IMR-90 (cell line): ENCODE data around the gene LDB2. TPM values are rescaled to one million over a fixed set of nuclear protein-coding genes. Genes with fewer than 3 reads are reported as not detected.

Experiments used
- ATAC-seq: fragments of 200-7000 bp; cut with Tn5 transposase; 2 replicates; pipeline ENCODE4 v1.9.1; 2020; ENCODE audit warnings: low read depth, mild to moderate bottlenecking, moderate library complexity
- BruUV-seq: library from RNA; stranded (reverse); fragments of 400-500 nt; replicated peaks from 2 replicates; lab custom pipeline; 2021; lab: Mats Ljungman, UMichigan
- CTCF ChIA-PET: fragments of 300-600 bp; formaldehyde crosslinking; extraction: SDS; loops from one replicate; lab custom pipeline; 2021; ENCODE audit warnings: antibody characterized with exemption; lab: Yijun Ruan, JAX
- POLR2A ChIA-PET: fragments of 300-600 bp; sonication (Branson Sonifier 250); formaldehyde crosslinking; loops from one replicate; lab custom pipeline; 2022; ENCODE audit warnings: antibody characterized with exemption; ENCODE audit not compliant: unreplicated experiment; lab: Charles Lee
- DNase-seq: peaks from one replicate; pipeline ENCODE4 v3.0.0; 2013
- H2AFZ ChIP-seq: replicated peaks from 2 replicates; pipeline ENCODE3; 2013; ENCODE audit warnings: low read length, mild to moderate bottlenecking; ENCODE audit not compliant: poor library complexity
- H2AK5ac ChIP-seq: 2 replicates; pipeline ENCODE4 v1.6.1; 2013; ENCODE audit warnings: low read depth, low read length, inconsistent platforms
- H2AK9ac ChIP-seq: replicated peaks from 2 replicates; pipeline ENCODE3; 2013; ENCODE audit warnings: mild to moderate bottlenecking, low read depth, low read length, moderate library complexity; ENCODE audit not compliant: poor library complexity
- H2BK120ac ChIP-seq: 2 replicates; pipeline ENCODE4 v1.6.1; 2013; ENCODE audit warnings: low read depth, low read length, inconsistent platforms
- H2BK15ac ChIP-seq: 3 replicates; pipeline ENCODE4 v1.6.1; 2013; ENCODE audit warnings: low read depth, low read length, inconsistent platforms
- H2BK20ac ChIP-seq: 2 replicates; pipeline ENCODE4 v1.6.1; 2013; ENCODE audit warnings: low read depth, mild to moderate bottlenecking, inconsistent platforms, low read length, moderate library complexity
- H2BK5ac ChIP-seq: 2 replicates; pipeline ENCODE4 v1.6.1; 2013; ENCODE audit warnings: mild to moderate bottlenecking, low read depth, low read length, inconsistent platforms; ENCODE audit not compliant: poor library complexity, severe bottlenecking
- H3K14ac ChIP-seq: replicated peaks from 2 replicates; pipeline ENCODE4 v1.6.1; 2013; ENCODE audit warnings: low read depth, low read length, inconsistent platforms
- H3K18ac ChIP-seq: 2 replicates; pipeline ENCODE4 v1.6.1; 2013; ENCODE audit warnings: low read depth, low read length, control low read depth
- H3K23ac ChIP-seq: 2 replicates; pipeline ENCODE4 v1.6.1; 2013; ENCODE audit warnings: low read depth, low read length, inconsistent platforms
- H3K27ac ChIP-seq: 2 replicates; pipeline ENCODE4 v1.5.1; 2013; ENCODE audit warnings: mild to moderate bottlenecking, control low read depth, low read length; ENCODE audit not compliant: insufficient read depth
- H3K27me3 ChIP-seq: 2 replicates; pipeline ENCODE4 v1.6.1; 2013; ENCODE audit warnings: low read length; ENCODE audit not compliant: control insufficient read depth, insufficient read depth
- H3K36me3 ChIP-seq: 2 replicates; pipeline ENCODE4 v1.6.1; 2013; ENCODE audit warnings: low read length, mixed read lengths; ENCODE audit not compliant: control insufficient read depth, insufficient read depth
- H3K4ac ChIP-seq: 2 replicates; pipeline ENCODE4 v1.6.1; 2013; ENCODE audit warnings: low read depth, low read length, inconsistent platforms
- H3K4me1 ChIP-seq: 2 replicates; pipeline ENCODE4 v1.6.1; 2013; ENCODE audit warnings: low read length, mixed read lengths; ENCODE audit not compliant: control insufficient read depth, insufficient read depth
- H3K4me2 ChIP-seq: 2 replicates; pipeline ENCODE4 v1.6.1; 2013; ENCODE audit warnings: low read depth, mild to moderate bottlenecking, control low read depth, low read length, moderate library complexity
- H3K4me3 ChIP-seq: 2 replicates; pipeline ENCODE4 v1.5.1; 2013; ENCODE audit warnings: low read depth, mild to moderate bottlenecking, control low read depth, low read length, moderate library complexity; ENCODE audit not compliant: insufficient read depth
- H3K56ac ChIP-seq: 2 replicates; pipeline ENCODE4 v1.6.1; 2013; ENCODE audit warnings: low read length, inconsistent platforms; ENCODE audit not compliant: insufficient read depth; ENCODE audit errors: extremely low read depth
- H3K79me1 ChIP-seq, 2 experiments: 2 replicates each; pipeline ENCODE4 v1.6.1; 2013; ENCODE audit warnings: low read length in 2 of 2, inconsistent platforms in 1 of 2, low read depth in 1 of 2
- H3K9ac ChIP-seq: 2 replicates; pipeline ENCODE4 v1.6.1; 2013; ENCODE audit warnings: low read depth, low read length, control low read depth
- H3K9me1 ChIP-seq: 2 replicates; pipeline ENCODE4 v1.6.1; 2013; ENCODE audit warnings: low read length, inconsistent platforms; ENCODE audit not compliant: insufficient read depth
- H3K9me3 ChIP-seq: 2 replicates; pipeline ENCODE4 v1.6.1; 2013; ENCODE audit warnings: low read length; ENCODE audit not compliant: control insufficient read depth, insufficient read depth
- H4K20me1 ChIP-seq: 2 replicates; pipeline ENCODE4 v1.6.1; 2013; ENCODE audit warnings: low read length, inconsistent platforms; ENCODE audit not compliant: insufficient read depth
- H4K5ac ChIP-seq: 2 replicates; pipeline ENCODE4 v1.6.1; 2013; ENCODE audit warnings: mild to moderate bottlenecking, low read depth, low read length, control low read depth
- H4K8ac ChIP-seq, 2 experiments: 2 replicates each; pipeline ENCODE4 v1.6.1; 2013; ENCODE audit warnings: low read depth in 2 of 2, low read length in 2 of 2, control low read depth in 1 of 2, inconsistent platforms in 1 of 2
- H4K91ac ChIP-seq: 2 replicates; pipeline ENCODE4 v1.6.1; 2013; ENCODE audit warnings: low read depth, low read length, inconsistent platforms; ENCODE audit not compliant: insufficient read depth
- MAFK ChIP-seq: IDR thresholded peaks from 2 replicates; pipeline ENCODE4 v1.6.1; 2012; ENCODE audit warnings: low read depth, low read length, improper control_type of control experiment
- RAD21 ChIP-seq: IDR thresholded peaks from 2 replicates; pipeline ENCODE4 v1.6.1; 2012; ENCODE audit warnings: low read length, improper control_type of control experiment
- SMC3 ChIP-seq: fragments of 150-350 bp; IDR thresholded peaks from 2 replicates; pipeline ENCODE4 v1.6.1; 2016; ENCODE audit warnings: low read depth, mild to moderate bottlenecking, antibody characterized with exemption, low read length, moderate library complexity
- dilution Hi-C: fragments of 300-500 bp; cut with HindIII; formaldehyde crosslinking; loops from one replicate; pipeline ENCODE4 v1.14.3; 2018; ENCODE audit warnings: low sequenced_read_pairs; ENCODE audit not compliant: unreplicated experiment
- in situ Hi-C: fragments of 300-500 bp; cut with MboI; formaldehyde crosslinking; loops from 3 replicates; pipeline ENCODE4 v1.14.3; 2019; ENCODE audit warnings: low sequenced_read_pairs, inconsistent platforms, mixed read lengths
- intact Hi-C: fragments of 100-400 bp; cut with micrococcal nuclease; formaldehyde crosslinking; loops from 2 replicates; pipeline ENCODE4 v1.10.0; 2022
- polyA plus RNA-seq, 3 experiments: library from polyadenylated mRNA; depleted of rRNA; stranded (reverse); fragments of >200 nt; gene quantifications; 2 replicates each; pipeline ENCODE4 v1.2.3, GENCODE V29; 2012; ENCODE audit warnings: low replicate concordance in 1 of 3
- total RNA-seq: library from RNA; depleted of rRNA; stranded (reverse); fragments of >200 nt; gene quantifications from 2 replicates; pipeline ENCODE4 v1.2.3, GENCODE V29; 2012
- TF ChIP-seq, protein P1 (sequence below): fragments of 150-350 bp; IDR thresholded peaks from 2 replicates; pipeline ENCODE4 v1.6.1; 2017; ENCODE audit warnings: mild to moderate bottlenecking, antibody characterized with exemption, low read length, low read depth
- TF ChIP-seq, protein P2 (sequence below): conservative IDR thresholded peaks from 2 replicates; pipeline ENCODE4 v1.5.1; 2012; ENCODE audit warnings: mild to moderate bottlenecking, low read depth, low read length, improper control_type of control experiment

LDB2 gene
- total and polyA plus RNA-seq, 2 of the 4 experiments (the other 2 are of a cell fraction) = 67.9 to 116 TPM

DNA sequence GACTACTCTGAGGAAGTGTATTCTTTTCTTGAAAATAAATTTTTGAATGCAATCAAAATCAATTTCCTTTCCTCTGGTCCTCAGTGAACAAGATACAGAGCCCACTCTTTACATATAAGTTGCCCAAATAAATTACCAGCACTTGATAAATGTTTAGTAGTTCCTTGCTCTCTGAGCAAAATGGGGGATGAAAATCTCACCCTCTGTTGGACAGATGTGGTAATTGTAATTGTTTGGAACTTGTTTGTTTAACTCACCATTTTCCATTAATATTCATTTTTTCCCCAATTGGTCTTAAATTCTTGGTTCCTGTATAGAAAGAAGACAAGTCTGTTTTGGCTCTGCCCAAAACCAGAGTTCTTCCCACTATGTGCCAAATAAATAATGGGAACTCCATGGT is 146.3 kb downstream of the LDB2 start:
- dilution Hi-C loops = no loop called here
- BruUV-seq = no TSS peak
- DNase-seq (peak; percentile 25), ATAC-seq (no peak)
- no peak overlapping the region for H4K91ac ChIP-seq
- no peaks in the 10 kb centered on the region for H3K4me1 ChIP-seq
- H2AK5ac ChIP-seq = no peak overlapping the region
- no peak overlapping the region for H3K18ac ChIP-seq
- no peak overlapping the region for H3K27ac ChIP-seq
- H4K5ac ChIP-seq = no peak overlapping the region
- H3K36me3 ChIP-seq = peaks cover 3% of the 10 kb centered on the region; the same call in 1 of the 2 replicates
- no peak overlapping the region for H3K4me3 ChIP-seq
- no peak overlapping the region for H2AK9ac ChIP-seq
- H3K23ac ChIP-seq = no peak overlapping the region
- ChIA-PET CTCF (no interaction called here), POLR2A (no interaction called here)
- no peak overlapping the region for H3K56ac ChIP-seq
- no peak overlapping the region for H2BK15ac ChIP-seq
- H2BK120ac ChIP-seq = no peak overlapping the region
- H3K4me2 ChIP-seq = no peak overlapping the region
- no peaks in the 10 kb centered on the region for H3K79me1 ChIP-seq
- in situ Hi-C loops = no loop called here
- no peak overlapping the region for H3K4ac ChIP-seq
- no peaks in the 10 kb centered on the region for H3K27me3 ChIP-seq
- no peak overlapping the region for H2AFZ ChIP-seq
- no peak overlapping the region for H2BK5ac ChIP-seq
- no peaks in the 10 kb centered on the region for H3K9me1 ChIP-seq
- intact Hi-C loops = loop anchor here (10.0 kb wide), 1 partner anchor 237 kb away; no protein-coding TSS in a partner anchor
- H3K14ac ChIP-seq = no peak overlapping the region
- H3K9ac ChIP-seq = no peak overlapping the region
- no peaks in the 10 kb centered on the region for H3K9me3 ChIP-seq
- TF ChIP-seq, protein P1, sequence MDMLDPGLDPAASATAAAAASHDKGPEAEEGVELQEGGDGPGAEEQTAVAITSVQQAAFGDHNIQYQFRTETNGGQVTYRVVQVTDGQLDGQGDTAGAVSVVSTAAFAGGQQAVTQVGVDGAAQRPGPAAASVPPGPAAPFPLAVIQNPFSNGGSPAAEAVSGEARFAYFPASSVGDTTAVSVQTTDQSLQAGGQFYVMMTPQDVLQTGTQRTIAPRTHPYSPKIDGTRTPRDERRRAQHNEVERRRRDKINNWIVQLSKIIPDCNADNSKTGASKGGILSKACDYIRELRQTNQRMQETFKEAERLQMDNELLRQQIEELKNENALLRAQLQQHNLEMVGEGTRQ = no peak
- TF ChIP-seq SMC3 = peak; percentile 51
- no peak for TF ChIP-seq MAFK
- peak; percentile 55 for TF ChIP-seq RAD21
- TF ChIP-seq, protein P2, sequence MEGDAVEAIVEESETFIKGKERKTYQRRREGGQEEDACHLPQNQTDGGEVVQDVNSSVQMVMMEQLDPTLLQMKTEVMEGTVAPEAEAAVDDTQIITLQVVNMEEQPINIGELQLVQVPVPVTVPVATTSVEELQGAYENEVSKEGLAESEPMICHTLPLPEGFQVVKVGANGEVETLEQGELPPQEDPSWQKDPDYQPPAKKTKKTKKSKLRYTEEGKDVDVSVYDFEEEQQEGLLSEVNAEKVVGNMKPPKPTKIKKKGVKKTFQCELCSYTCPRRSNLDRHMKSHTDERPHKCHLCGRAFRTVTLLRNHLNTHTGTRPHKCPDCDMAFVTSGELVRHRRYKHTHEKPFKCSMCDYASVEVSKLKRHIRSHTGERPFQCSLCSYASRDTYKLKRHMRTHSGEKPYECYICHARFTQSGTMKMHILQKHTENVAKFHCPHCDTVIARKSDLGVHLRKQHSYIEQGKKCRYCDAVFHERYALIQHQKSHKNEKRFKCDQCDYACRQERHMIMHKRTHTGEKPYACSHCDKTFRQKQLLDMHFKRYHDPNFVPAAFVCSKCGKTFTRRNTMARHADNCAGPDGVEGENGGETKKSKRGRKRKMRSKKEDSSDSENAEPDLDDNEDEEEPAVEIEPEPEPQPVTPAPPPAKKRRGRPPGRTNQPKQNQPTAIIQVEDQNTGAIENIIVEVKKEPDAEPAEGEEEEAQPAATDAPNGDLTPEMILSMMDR = peak; percentile 39
- no peak overlapping the region for H4K8ac ChIP-seq
- no peak overlapping the region for H2BK20ac ChIP-seq
- no peaks in the 10 kb centered on the region for H4K20me1 ChIP-seq
